Activated naive CD4-positive, alpha-beta T cell treated with anti-CD3 and anti-CD28 coated beads, Interleukin-2, amount 50 U/mL, for 24 hours (primary cell): ENCODE measurements around the gene THSD4.

ENCODE experiments used
- H3K27ac Mint-ChIP-seq: one replicate; pipeline ENCODE4 v1.8.0; 2021; ENCODE audit warnings: mild to moderate bottlenecking, mixed read lengths
- H3K27me3 Mint-ChIP-seq: one replicate; pipeline ENCODE4 v1.8.0; 2021; ENCODE audit warnings: mixed read lengths
- H3K36me3 Mint-ChIP-seq: one replicate; pipeline ENCODE4 v1.8.0; 2021; ENCODE audit warnings: mixed read lengths
- H3K4me1 Mint-ChIP-seq: one replicate; pipeline ENCODE4 v1.8.0; 2021; ENCODE audit warnings: mixed read lengths
- H3K4me3 Mint-ChIP-seq: one replicate; pipeline ENCODE4 v1.8.0; 2021; ENCODE audit warnings: mild to moderate bottlenecking, mixed read lengths
- H3K9me3 Mint-ChIP-seq: one replicate; pipeline ENCODE4 v1.8.0; 2021; ENCODE audit warnings: mixed read lengths

THSD4 gene

GRCh38 chr15:71743861-71744382 is 628.7 kb downstream of the THSD4 start:
- no peaks in the 10 kb centered on the region for H3K4me1 Mint-ChIP-seq
- no peaks in the 10 kb centered on the region for H3K36me3 Mint-ChIP-seq
- no peaks in the 10 kb centered on the region for H3K9me3 Mint-ChIP-seq
- no peak overlapping the region for H3K4me3 Mint-ChIP-seq
- H3K27ac Mint-ChIP-seq = no peak overlapping the region
- H3K27me3 Mint-ChIP-seq = peaks cover 2% of the 10 kb centered on the region

GRCh38 chr15:71746719-71747118 is 631.4 kb downstream of the THSD4 start:
- no peaks in the 10 kb centered on the region for H3K4me1 Mint-ChIP-seq
- H3K9me3 Mint-ChIP-seq = no peaks in the 10 kb centered on the region
- no peaks in the 10 kb centered on the region for H3K36me3 Mint-ChIP-seq
- H3K4me3 Mint-ChIP-seq = no peak overlapping the region
- H3K27ac Mint-ChIP-seq = no peak overlapping the region
- peaks cover 2% of the 10 kb centered on the region for H3K27me3 Mint-ChIP-seq

GRCh38 chr15:71747128-71748083 is 632.1 kb downstream of the THSD4 start:
- no peaks in the 10 kb centered on the region for H3K36me3 Mint-ChIP-seq
- H3K4me3 Mint-ChIP-seq = no peak overlapping the region
- no peaks in the 10 kb centered on the region for H3K4me1 Mint-ChIP-seq
- H3K9me3 Mint-ChIP-seq = no peaks in the 10 kb centered on the region
- peaks cover 6% of the 10 kb centered on the region for H3K27me3 Mint-ChIP-seq
- H3K27ac Mint-ChIP-seq = no peak overlapping the region

GRCh38 chr15:71748293-71748718 is 633.0 kb downstream of the THSD4 start:
- Mint-ChIP-seq H3K27me3 (peaks cover 6% of the 10 kb centered on the region), H3K4me3 (no peak overlapping the region), H3K9me3 (no peaks in the 10 kb centered on the region), H3K4me1 (no peaks in the 10 kb centered on the region), H3K27ac (no peak overlapping the region), H3K36me3 (no peaks in the 10 kb centered on the region)

- Mint-ChIP-seq H3K4me3 (no peak overlapping the region), H3K36me3 (no peaks in the 10 kb centered on the region), H3K27ac (no peak overlapping the region), H3K27me3 (peaks cover 4% of the 10 kb centered on the region), H3K4me1 (no peaks in the 10 kb centered on the region), H3K9me3 (no peaks in the 10 kb centered on the region)
These were observed 634.2 kb downstream of the THSD4 start for GRCh38 chr15:71749500-71749899.

- peaks cover 13% of the 10 kb centered on the region for H3K27me3 Mint-ChIP-seq
- H3K4me1 Mint-ChIP-seq = no peaks in the 10 kb centered on the region
- H3K4me3 Mint-ChIP-seq = no peak overlapping the region
- H3K27ac Mint-ChIP-seq = no peak overlapping the region
- H3K36me3 Mint-ChIP-seq = no peaks in the 10 kb centered on the region
- no peaks in the 10 kb centered on the region for H3K9me3 Mint-ChIP-seq
These were observed 636.9 kb downstream of the THSD4 start for GRCh38 chr15:71752128-71752527.

GRCh38 chr15:71752604-71753289 is 637.5 kb downstream of the THSD4 start:
- Mint-ChIP-seq H3K4me3 (no peak overlapping the region), H3K27ac (no peak overlapping the region), H3K27me3 (peaks cover 13% of the 10 kb centered on the region), H3K9me3 (no peaks in the 10 kb centered on the region), H3K4me1 (no peaks in the 10 kb centered on the region), H3K36me3 (no peaks in the 10 kb centered on the region)

GRCh38 chr15:71753346-71753745 is 638.1 kb downstream of the THSD4 start:
- H3K27ac Mint-ChIP-seq = no peak overlapping the region
- H3K27me3 Mint-ChIP-seq = peaks cover 13% of the 10 kb centered on the region
- H3K9me3 Mint-ChIP-seq = no peaks in the 10 kb centered on the region
- H3K4me3 Mint-ChIP-seq = no peak overlapping the region
- H3K36me3 Mint-ChIP-seq = no peaks in the 10 kb centered on the region
- H3K4me1 Mint-ChIP-seq = no peaks in the 10 kb centered on the region

- Mint-ChIP-seq H3K9me3 (no peaks in the 10 kb centered on the region), H3K4me1 (no peaks in the 10 kb centered on the region), H3K27me3 (peaks cover 13% of the 10 kb centered on the region), H3K4me3 (no peak overlapping the region), H3K36me3 (no peaks in the 10 kb centered on the region), H3K27ac (no peak overlapping the region)
These were observed 639.4 kb downstream of the THSD4 start for GRCh38 chr15:71754660-71755059.

- Mint-ChIP-seq H3K27ac (no peak overlapping the region), H3K36me3 (peaks cover under 1% of the 10 kb centered on the region), H3K4me3 (no peak overlapping the region), H3K4me1 (no peaks in the 10 kb centered on the region), H3K9me3 (peaks cover 2% of the 10 kb centered on the region), H3K27me3 (peaks cover 13% of the 10 kb centered on the region)
These were observed 640.1 kb downstream of the THSD4 start for GRCh38 chr15:71755092-71755970.

- peaks cover 14% of the 10 kb centered on the region for H3K27me3 Mint-ChIP-seq
- no peaks in the 10 kb centered on the region for H3K4me1 Mint-ChIP-seq
- no peak overlapping the region for H3K4me3 Mint-ChIP-seq
- peaks cover 17% of the 10 kb centered on the region for H3K9me3 Mint-ChIP-seq
- no peak overlapping the region for H3K27ac Mint-ChIP-seq
- peaks cover 2% of the 10 kb centered on the region for H3K36me3 Mint-ChIP-seq
These were observed 641.5 kb downstream of the THSD4 start for GRCh38 chr15:71756599-71757352.

GRCh38 chr15:71757741-71758530 is 642.7 kb downstream of the THSD4 start:
- Mint-ChIP-seq H3K36me3 (peaks cover 2% of the 10 kb centered on the region), H3K27ac (no peak overlapping the region), H3K4me3 (no peak overlapping the region), H3K27me3 (peaks cover 10% of the 10 kb centered on the region), H3K4me1 (no peaks in the 10 kb centered on the region), H3K9me3 (peaks cover 21% of the 10 kb centered on the region)

- H3K27me3 Mint-ChIP-seq = peaks cover 10% of the 10 kb centered on the region
- H3K27ac Mint-ChIP-seq = no peak overlapping the region
These were observed 643.4 kb downstream of the THSD4 start for GRCh38 chr15:71758711-71759110.

GRCh38 chr15:71760852-71761251 is 645.6 kb downstream of the THSD4 start:
- Mint-ChIP-seq H3K9me3 (peaks cover 21% of the 10 kb centered on the region), H3K4me1 (no peaks in the 10 kb centered on the region), H3K36me3 (peaks cover 2% of the 10 kb centered on the region), H3K27me3 (peaks cover 3% of the 10 kb centered on the region), H3K4me3 (no peak overlapping the region), H3K27ac (no peak overlapping the region)

More at GRCh38 chr15:71758711-71759110, 643.4 kb downstream of the THSD4 start:
- Mint-ChIP-seq H3K9me3 (peaks cover 21% of the 10 kb centered on the region), H3K4me3 (no peak overlapping the region), H3K36me3 (peaks cover 2% of the 10 kb centered on the region), H3K4me1 (no peaks in the 10 kb centered on the region)
